Activated naive CD4-positive, alpha-beta T cell treated with Interleukin-2 at 50 U/mL for 16 hours (primary cell): ENCODE results near the gene POF1B.
A peak's percentile ranks its signal among the peaks of the same experiment; 100 is the strongest.
"Not testable (repeated sequence)": the region's sequence is repeated elsewhere in the genome, so short reads cannot be mapped to it uniquely, and the experiment has no call there.

Experiments used
- DNase-seq: peaks from one replicate; pipeline ENCODE4 v3.0.0-alpha.2; 2020

Gene POF1B

GRCh38 chrX:85379174-85379907, at the start of gene POF1B:
Gene POF1B, minus strand, starts transcription at chrX:85379665. Its CDS starts 211 bp downstream, at chrX:85379454.
- no peak for DNase-seq

- no peak for DNase-seq
Observed at GRCh38 chrX:85429066-85429465, 49.6 kb upstream of the POF1B start.

GRCh38 chrX:85419293-85419692, 39.8 kb upstream of the POF1B start:
- DNase-seq: no peak

GRCh38 chrX:85391878-85392238, 12.4 kb upstream of the POF1B start:
- no peak for DNase-seq

- DNase-seq: no peak
Observed at GRCh38 chrX:85391185-85391877, 11.9 kb upstream of the POF1B start.

GRCh38 chrX:85381602-85382001, 2.1 kb upstream of the POF1B start:
- DNase-seq: no peak

- DNase-seq: no peak
Observed at GRCh38 chrX:85378461-85378860, 1.0 kb downstream of the POF1B start.

- DNase-seq: no peak
Observed at GRCh38 chrX:85375333-85375738, 4.1 kb downstream of the POF1B start.

- no peak for DNase-seq
Observed at GRCh38 chrX:85365370-85365995, 14.0 kb downstream of the POF1B start.

- DNase-seq: no peak
Observed at GRCh38 chrX:85359051-85359450, 20.4 kb downstream of the POF1B start.

- DNase-seq: no peak
Observed at GRCh38 chrX:85345523-85345922, 33.9 kb downstream of the POF1B start.

GRCh38 chrX:85327060-85327333, 52.5 kb downstream of the POF1B start:
- DNase-seq: no peak

- no peak for DNase-seq
Observed at GRCh38 chrX:85326234-85327059, 53.0 kb downstream of the POF1B start.

- not testable (repeated sequence) for DNase-seq
Observed at GRCh38 chrX:85311348-85311747, 68.1 kb downstream of the POF1B start.

GRCh38 chrX:85309717-85310116, 69.7 kb downstream of the POF1B start:
- DNase-seq: no peak

GRCh38 chrX:85303544-85303943, 75.9 kb downstream of the POF1B start:
- no peak for DNase-seq

- DNase-seq: no peak
Observed at GRCh38 chrX:85288992-85289723, 90.3 kb downstream of the POF1B start.

- not testable (repeated sequence) for DNase-seq
Observed at GRCh38 chrX:85285286-85285685, 94.2 kb downstream of the POF1B start.

GRCh38 chrX:85244450-85245211, 134.8 kb downstream of the POF1B start:
- DNase-seq: no peak

GRCh38 chrX:85243761-85244449, 135.6 kb downstream of the POF1B start, which contains the start of the genes SATL1 and ZNF711:
Gene SATL1, minus strand, starts transcription at chrX:85243779. Its CDS starts 134,811 bp downstream, at chrX:85108968.
Gene ZNF711, plus strand, starts transcription at chrX:85243991. Its CDS starts 3,582 bp downstream, at chrX:85247573.
- DNase-seq: peak; percentile 1

- DNase-seq: no peak
Observed at GRCh38 chrX:85243155-85243554, 136.3 kb downstream of the POF1B start.
